ENCODE results near the gene VPS16. TPM values are rescaled to one million over a fixed set of nuclear protein-coding genes. Genes with fewer than 3 reads are reported as not detected.

The VPS16 gene
- total and polyA plus RNA-seq, 2 of the 13 experiments (the other 11 are each of a cell fraction or from before 2014, with no cell fraction given) = 34.2 to 35.4 TPM

DNA sequence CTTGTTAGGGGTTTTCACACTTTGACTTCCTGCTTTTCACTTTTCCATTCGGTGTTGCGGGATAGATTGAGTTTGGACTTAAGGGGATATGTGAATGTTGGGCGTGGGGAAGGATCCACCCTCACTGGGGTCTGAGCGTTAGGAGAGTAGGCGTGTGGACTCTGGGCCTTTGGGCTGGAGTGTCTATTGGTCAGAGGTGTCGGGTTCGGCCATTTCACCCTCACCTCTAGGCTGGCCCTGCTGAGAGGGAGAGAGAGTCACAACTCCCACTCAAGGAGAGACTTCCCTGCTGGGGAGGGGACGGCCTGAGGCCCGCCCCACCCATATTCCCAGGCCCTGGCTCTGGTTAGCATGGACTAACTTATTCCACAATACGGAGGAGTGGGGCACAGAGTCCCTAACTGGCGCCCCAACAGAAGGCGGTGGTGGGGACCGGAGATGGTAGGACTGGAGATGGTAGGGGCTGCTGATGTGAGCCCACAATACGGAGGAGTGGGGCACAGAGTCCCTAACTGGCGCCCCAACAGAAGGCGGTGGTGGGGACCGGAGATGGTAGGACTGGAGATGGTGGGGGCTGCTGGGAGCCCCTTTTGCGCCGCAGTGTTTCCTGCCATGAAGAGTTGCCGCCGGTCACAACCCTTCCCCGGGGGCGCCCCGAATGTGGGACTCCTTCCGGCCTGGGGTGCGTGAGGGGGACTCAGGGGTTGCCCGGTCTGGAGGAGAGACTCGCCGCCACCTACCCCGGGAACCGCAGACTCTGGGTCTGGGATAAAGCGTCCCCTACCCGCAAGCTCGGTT lies 31.3 kb downstream of the VPS16 start:
- ATAC-seq = peak; percentile 58
- Histone ChIP-seq H3K9me3 (ENCODE audit: low read length) (no peaks in the 10 kb centered on the region), H3K9ac (ENCODE audit: insufficient read depth, low read depth, low read length) (peak overlapping the region; percentile 84), H3K36me3 (replicated peaks in 1 of 2; ENCODE audit: control insufficient read depth in 1 of 2, insufficient read depth in 2 of 2, low read length in 2 of 2) (no peaks in the 10 kb centered on the region; a peak in 1 of 5 replicates), H3K4me2 (ENCODE audit: low read depth, low read length) (peak overlapping the region; percentile 96), H3K27ac (ENCODE audit: extremely low read length, insufficient read depth, low read length) (no peak overlapping the region), H4K20me1 (ENCODE audit: insufficient read depth, low read length) (no peaks in the 10 kb centered on the region), H3K4me3 (replicated peaks in 1 of 3; ENCODE audit: insufficient read depth in 1 of 3, low read depth in 2 of 3, low read length in 3 of 3) (peak overlapping the region; percentile 77 to 98 (median 92)), H3K4me1 (ENCODE audit: insufficient read depth, low read length) (peaks cover 59% of the 10 kb centered on the region), H2AFZ (ENCODE audit: low read length) (peak overlapping the region; percentile 86), H3K27me3 (ENCODE audit: control insufficient read depth in 1 of 2, insufficient read depth in 2 of 2, low read length in 2 of 2) (peaks cover 0 to 18% of the 10 kb centered on the region in 2 experiments; a peak in 3 of 5 replicates), H3K79me2 (ENCODE audit: insufficient read depth, low read length) (peaks cover 32% of the 10 kb centered on the region)
- FAIRE-seq = no peak
- in situ Hi-C loops (cut with HindIII; ENCODE audit: extremely low pct_ligation_motif_present, low pct_unique_long_range_greater_than_20kb) (no loop called here), intact Hi-C loops (cut with micrococcal nuclease; ENCODE audit: unreplicated experiment) (loop anchor here (10.0 kb wide), 1 partner anchor 73 kb away; no protein-coding TSS in a partner anchor)
- POLR2A ChIA-PET = interaction anchor here (0.7 to 2.0 kb wide), 11 partner anchors 9 to 401 kb away, joined by 3 to 12 read pairs (median 3); partner anchors contain the start of genes MRPS26, NOP56, PCED1A and SNRPB
- CTCF ChIA-PET (ENCODE audit: low intra/inter-chr PET ratio, low total read pairs) = no interaction called here
- 31% methylated on average over 26 of the region's 34 CpGs for WGBS (ENCODE audit: low lambda C conversion rate)
- DNase-seq (ENCODE audit: low spot score) = peak; percentile 36
- BruUV-seq (replicated peaks) = no TSS peak
- TF ChIP-seq SMAD9 (CRISPR knock-in tag; IDR thresholded peaks at IDR 0.05) = no peak
- TF ChIP-seq SAP130 (CRISPR knock-in tag; IDR thresholded peaks at IDR 0.05; ENCODE audit: low read depth) = peak; percentile 51
- TF ChIP-seq SMAD1 (CRISPR knock-in tag; IDR thresholded peaks at IDR 0.05; ENCODE audit: borderline replicate concordance, low read depth) = peak; percentile 21; the same call in 1 of the 2 replicates
- 0 out of 2 replicates have a peak, but pooled peaks have one; percentile 64 for TF ChIP-seq ZNF782 (CRISPR knock-in tag; IDR thresholded peaks at IDR 0.05; ENCODE audit: borderline replicate concordance)
- TF ChIP-seq, protein P1, sequence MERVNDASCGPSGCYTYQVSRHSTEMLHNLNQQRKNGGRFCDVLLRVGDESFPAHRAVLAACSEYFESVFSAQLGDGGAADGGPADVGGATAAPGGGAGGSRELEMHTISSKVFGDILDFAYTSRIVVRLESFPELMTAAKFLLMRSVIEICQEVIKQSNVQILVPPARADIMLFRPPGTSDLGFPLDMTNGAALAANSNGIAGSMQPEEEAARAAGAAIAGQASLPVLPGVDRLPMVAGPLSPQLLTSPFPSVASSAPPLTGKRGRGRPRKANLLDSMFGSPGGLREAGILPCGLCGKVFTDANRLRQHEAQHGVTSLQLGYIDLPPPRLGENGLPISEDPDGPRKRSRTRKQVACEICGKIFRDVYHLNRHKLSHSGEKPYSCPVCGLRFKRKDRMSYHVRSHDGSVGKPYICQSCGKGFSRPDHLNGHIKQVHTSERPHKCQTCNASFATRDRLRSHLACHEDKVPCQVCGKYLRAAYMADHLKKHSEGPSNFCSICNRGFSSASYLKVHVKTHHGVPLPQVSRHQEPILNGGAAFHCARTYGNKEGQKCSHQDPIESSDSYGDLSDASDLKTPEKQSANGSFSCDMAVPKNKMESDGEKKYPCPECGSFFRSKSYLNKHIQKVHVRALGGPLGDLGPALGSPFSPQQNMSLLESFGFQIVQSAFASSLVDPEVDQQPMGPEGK (CRISPR knock-in tag; IDR thresholded peaks at IDR 0.05) = peak; percentile 56; the same call in 1 of the 2 replicates
- TF ChIP-seq HES4 (CRISPR knock-in tag; IDR thresholded peaks at IDR 0.05; ENCODE audit: borderline replicate concordance) = peak; percentile 41; the same call in 1 of the 2 replicates
- TF ChIP-seq, protein P2, sequence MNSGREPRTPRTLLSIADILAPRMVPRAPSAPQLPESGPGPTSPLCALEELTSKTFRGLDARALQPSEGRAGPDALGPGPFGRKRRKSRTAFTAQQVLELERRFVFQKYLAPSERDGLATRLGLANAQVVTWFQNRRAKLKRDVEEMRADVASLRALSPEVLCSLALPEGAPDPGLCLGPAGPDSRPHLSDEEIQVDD (CRISPR knock-in tag; IDR thresholded peaks at IDR 0.05; ENCODE audit: borderline replicate concordance) = peak; percentile 52; the same call in 1 of the 2 replicates
- TF ChIP-seq, protein P3, sequence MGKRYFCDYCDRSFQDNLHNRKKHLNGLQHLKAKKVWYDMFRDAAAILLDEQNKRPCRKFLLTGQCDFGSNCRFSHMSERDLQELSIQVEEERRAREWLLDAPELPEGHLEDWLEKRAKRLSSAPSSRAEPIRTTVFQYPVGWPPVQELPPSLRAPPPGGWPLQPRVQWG (CRISPR knock-in tag; IDR thresholded peaks at IDR 0.05; ENCODE audit: borderline replicate concordance, low read depth) = no peak
- TF ChIP-seq ZFP36L1 (CRISPR knock-in tag; IDR thresholded peaks at IDR 0.05) = 0 out of 2 replicates have a peak, but pooled peaks have one; percentile 32
- TF ChIP-seq, protein P4, sequence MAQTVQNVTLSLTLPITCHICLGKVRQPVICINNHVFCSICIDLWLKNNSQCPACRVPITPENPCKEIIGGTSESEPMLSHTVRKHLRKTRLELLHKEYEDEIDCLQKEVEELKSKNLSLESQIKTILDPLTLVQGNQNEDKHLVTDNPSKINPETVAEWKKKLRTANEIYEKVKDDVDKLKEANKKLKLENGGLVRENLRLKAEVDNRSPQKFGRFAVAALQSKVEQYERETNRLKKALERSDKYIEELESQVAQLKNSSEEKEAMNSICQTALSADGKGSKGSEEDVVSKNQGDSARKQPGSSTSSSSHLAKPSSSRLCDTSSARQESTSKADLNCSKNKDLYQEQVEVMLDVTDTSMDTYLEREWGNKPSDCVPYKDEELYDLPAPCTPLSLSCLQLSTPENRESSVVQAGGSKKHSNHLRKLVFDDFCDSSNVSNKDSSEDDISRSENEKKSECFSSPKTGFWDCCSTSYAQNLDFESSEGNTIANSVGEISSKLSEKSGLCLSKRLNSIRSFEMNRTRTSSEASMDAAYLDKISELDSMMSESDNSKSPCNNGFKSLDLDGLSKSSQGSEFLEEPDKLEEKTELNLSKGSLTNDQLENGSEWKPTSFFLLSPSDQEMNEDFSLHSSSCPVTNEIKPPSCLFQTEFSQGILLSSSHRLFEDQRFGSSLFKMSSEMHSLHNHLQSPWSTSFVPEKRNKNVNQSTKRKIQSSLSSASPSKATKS (CRISPR knock-in tag; IDR thresholded peaks at IDR 0.05) = peak; percentile 18; the same call in 1 of the 2 replicates
- no peak for TF ChIP-seq ZFP62 (CRISPR knock-in tag; IDR thresholded peaks at IDR 0.05)
- TF ChIP-seq, protein P5, sequence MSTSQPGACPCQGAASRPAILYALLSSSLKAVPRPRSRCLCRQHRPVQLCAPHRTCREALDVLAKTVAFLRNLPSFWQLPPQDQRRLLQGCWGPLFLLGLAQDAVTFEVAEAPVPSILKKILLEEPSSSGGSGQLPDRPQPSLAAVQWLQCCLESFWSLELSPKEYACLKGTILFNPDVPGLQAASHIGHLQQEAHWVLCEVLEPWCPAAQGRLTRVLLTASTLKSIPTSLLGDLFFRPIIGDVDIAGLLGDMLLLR (CRISPR knock-in tag; IDR thresholded peaks at IDR 0.05) = 0 out of 2 replicates have a peak, but pooled peaks have one; percentile 44
- TF ChIP-seq HNF4A (CRISPR knock-in tag; IDR thresholded peaks at IDR 0.05) = peak; percentile 41
- 0 out of 2 replicates have a peak, but pooled peaks have one; percentile 49 for TF ChIP-seq ZNF839 (CRISPR knock-in tag; IDR thresholded peaks at IDR 0.05; ENCODE audit: borderline replicate concordance)
- peak; percentile 9; the same call in 1 of the 2 replicates for TF ChIP-seq KLF15 (CRISPR knock-in tag; IDR thresholded peaks at IDR 0.05; ENCODE audit: borderline replicate concordance)

All from HepG2 (cell line).